Hepatocyte (in vitro differentiated cells): Measurements from ENCODE around the gene KCNK3.

ENCODE experiments used
- EZH2 ChIP-seq: fragments of 200-600 bp; sonication (generic); IDR thresholded peaks from 2 replicates; pipeline ENCODE4 v1.6.1; 2016; ENCODE audit warnings: antibody characterized with exemption, mild to moderate bottlenecking, borderline replicate concordance
- TF ChIP-seq, protein P1 (sequence below): fragments of 200-600 bp; sonication (generic); IDR thresholded peaks from 2 replicates; pipeline ENCODE4 v1.5.1; 2016; ENCODE audit warnings: antibody characterized with exemption, mild to moderate bottlenecking; ENCODE audit not compliant: poor library complexity

DNA sequence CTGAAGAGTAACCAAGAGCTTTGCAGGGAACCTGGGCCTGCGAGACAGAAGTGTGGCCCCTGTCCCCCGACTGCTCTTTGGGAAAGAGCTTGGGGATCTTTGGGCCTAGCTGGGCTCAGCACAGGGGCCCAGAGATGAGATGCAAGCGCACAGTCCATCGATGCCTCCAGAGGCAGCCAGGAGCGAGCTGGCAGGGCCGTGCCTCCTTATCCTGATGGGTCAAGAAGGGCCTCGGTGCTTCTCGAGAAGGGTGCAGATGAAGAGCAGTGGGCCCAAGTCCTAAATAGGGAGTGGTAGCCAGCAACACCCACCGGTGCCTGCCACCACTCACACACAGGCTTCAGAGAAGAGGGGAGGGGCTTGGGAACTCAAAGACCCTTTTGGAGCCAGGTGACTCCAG lies 17.6 kb downstream of the KCNK3 start:
- TF ChIP-seq EZH2, result no peak
- TF ChIP-seq, protein P1, sequence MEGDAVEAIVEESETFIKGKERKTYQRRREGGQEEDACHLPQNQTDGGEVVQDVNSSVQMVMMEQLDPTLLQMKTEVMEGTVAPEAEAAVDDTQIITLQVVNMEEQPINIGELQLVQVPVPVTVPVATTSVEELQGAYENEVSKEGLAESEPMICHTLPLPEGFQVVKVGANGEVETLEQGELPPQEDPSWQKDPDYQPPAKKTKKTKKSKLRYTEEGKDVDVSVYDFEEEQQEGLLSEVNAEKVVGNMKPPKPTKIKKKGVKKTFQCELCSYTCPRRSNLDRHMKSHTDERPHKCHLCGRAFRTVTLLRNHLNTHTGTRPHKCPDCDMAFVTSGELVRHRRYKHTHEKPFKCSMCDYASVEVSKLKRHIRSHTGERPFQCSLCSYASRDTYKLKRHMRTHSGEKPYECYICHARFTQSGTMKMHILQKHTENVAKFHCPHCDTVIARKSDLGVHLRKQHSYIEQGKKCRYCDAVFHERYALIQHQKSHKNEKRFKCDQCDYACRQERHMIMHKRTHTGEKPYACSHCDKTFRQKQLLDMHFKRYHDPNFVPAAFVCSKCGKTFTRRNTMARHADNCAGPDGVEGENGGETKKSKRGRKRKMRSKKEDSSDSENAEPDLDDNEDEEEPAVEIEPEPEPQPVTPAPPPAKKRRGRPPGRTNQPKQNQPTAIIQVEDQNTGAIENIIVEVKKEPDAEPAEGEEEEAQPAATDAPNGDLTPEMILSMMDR, result no peak
